ENCODE data around the gene CNNM4.

CNNM4 gene

DNA sequence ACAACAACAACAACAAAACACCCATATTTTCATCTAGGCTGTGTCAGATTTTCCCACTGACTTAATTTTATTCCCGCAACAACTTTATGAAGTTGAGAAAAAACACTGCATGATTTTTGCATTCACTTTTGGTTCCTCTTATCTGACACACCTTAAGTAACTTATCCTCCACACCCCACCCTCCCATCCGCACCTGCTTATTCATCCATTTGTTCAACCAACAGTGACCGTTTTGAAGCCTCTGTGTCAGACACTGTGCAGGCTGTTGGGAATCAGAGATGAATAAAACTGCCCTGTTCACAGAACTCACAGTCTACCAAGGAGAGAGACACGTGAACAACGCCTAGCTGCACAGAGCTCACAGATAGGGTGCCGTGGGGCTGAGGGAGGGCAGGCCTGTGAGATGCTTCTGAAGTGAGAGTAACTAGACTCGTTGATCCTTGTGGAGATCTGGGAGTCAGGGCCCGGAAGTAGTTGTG, 7.4 kb downstream of the CNNM4 start:
- no peaks in the 10 kb centered on the region for H4K20me1 ChIP-seq (ENCODE audit: low read depth, low read length)
- H3K27me3 ChIP-seq (ENCODE audit: low read length), result no peaks in the 10 kb centered on the region
- H3K4me2 ChIP-seq (ENCODE audit: low read depth, low read length, poor library complexity, severe bottlenecking), result peak overlapping the region; percentile 16
- H3F3A ChIP-seq (ENCODE audit: insufficient read depth), result no peaks in the 10 kb centered on the region
- no peaks in the 10 kb centered on the region for H3K9me2 ChIP-seq (replicated peaks; ENCODE audit: insufficient read depth, low read length)
- no peak overlapping the region for H3K9ac ChIP-seq (ENCODE audit: low read length)
- no peaks in the 10 kb centered on the region for H3K79me2 ChIP-seq (ENCODE audit: insufficient read depth, low read length)
- no peaks in the 10 kb centered on the region for H3K36me3 ChIP-seq (ENCODE audit: low read length)
- no peak overlapping the region for H3K27ac ChIP-seq (ENCODE audit: low read depth, low read length)
- H2AFZ ChIP-seq (ENCODE audit: low read depth, low read length, severe bottlenecking), result no peak overlapping the region
- H3K4me3 ChIP-seq (ENCODE audit: insufficient read depth, low read length, poor library complexity, severe bottlenecking), result no peak overlapping the region
- no peaks in the 10 kb centered on the region for H3K9me3 ChIP-seq (ENCODE audit: insufficient read depth, low read length)
- TF ChIP-seq EZH2phosphoT487 (conservative IDR thresholded peaks at IDR 0.05; ENCODE audit: low read length), result no peak
- TF ChIP-seq, protein P1, sequence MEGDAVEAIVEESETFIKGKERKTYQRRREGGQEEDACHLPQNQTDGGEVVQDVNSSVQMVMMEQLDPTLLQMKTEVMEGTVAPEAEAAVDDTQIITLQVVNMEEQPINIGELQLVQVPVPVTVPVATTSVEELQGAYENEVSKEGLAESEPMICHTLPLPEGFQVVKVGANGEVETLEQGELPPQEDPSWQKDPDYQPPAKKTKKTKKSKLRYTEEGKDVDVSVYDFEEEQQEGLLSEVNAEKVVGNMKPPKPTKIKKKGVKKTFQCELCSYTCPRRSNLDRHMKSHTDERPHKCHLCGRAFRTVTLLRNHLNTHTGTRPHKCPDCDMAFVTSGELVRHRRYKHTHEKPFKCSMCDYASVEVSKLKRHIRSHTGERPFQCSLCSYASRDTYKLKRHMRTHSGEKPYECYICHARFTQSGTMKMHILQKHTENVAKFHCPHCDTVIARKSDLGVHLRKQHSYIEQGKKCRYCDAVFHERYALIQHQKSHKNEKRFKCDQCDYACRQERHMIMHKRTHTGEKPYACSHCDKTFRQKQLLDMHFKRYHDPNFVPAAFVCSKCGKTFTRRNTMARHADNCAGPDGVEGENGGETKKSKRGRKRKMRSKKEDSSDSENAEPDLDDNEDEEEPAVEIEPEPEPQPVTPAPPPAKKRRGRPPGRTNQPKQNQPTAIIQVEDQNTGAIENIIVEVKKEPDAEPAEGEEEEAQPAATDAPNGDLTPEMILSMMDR (IDR thresholded peaks at IDR 0.05; ENCODE audit: insufficient read depth, low read length, poor library complexity, severe bottlenecking), result no peak

DNA sequence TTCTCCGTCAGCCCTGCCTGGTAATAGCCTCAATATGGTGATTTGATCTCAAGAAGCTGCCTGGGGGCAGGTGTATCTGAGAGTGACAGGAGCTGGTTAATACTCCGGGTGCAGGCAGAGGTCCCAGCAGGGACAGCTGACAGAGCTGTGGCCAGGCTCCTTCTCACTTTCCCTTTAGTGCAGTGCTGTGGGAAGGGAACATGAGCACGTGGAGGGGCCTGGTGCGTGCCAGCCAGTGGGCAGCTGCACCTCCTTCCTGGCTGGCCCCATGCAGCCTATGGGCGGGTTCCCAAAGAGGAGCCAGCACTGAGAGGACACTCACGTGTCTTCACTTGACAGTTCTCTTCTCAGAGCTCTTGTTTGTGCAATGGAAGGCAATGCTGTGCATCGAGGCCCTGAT, 9.1 kb downstream of the CNNM4 start:
- Histone ChIP-seq H3K79me2 (ENCODE audit: insufficient read depth, low read length) (no peaks in the 10 kb centered on the region), H3K4me3 (ENCODE audit: insufficient read depth, low read length, poor library complexity, severe bottlenecking) (no peak overlapping the region), H3K4me2 (ENCODE audit: low read depth, low read length, poor library complexity, severe bottlenecking) (no peak overlapping the region), H3K27ac (ENCODE audit: low read depth, low read length) (no peak overlapping the region), H3K9ac (ENCODE audit: low read length) (no peak overlapping the region), H4K20me1 (ENCODE audit: low read depth, low read length) (no peaks in the 10 kb centered on the region), H2AFZ (ENCODE audit: low read depth, low read length, severe bottlenecking) (no peak overlapping the region), H3K9me3 (ENCODE audit: insufficient read depth, low read length) (no peaks in the 10 kb centered on the region), H3K36me3 (ENCODE audit: low read length) (no peaks in the 10 kb centered on the region), H3K27me3 (ENCODE audit: low read length) (no peaks in the 10 kb centered on the region), H3F3A (ENCODE audit: insufficient read depth) (peaks cover 5% of the 10 kb centered on the region; the same call in 1 of the 2 replicates), H3K9me2 (replicated peaks; ENCODE audit: insufficient read depth, low read length) (no peaks in the 10 kb centered on the region)
- TF ChIP-seq EZH2phosphoT487 (conservative IDR thresholded peaks at IDR 0.05; ENCODE audit: low read length), result no peak
- TF ChIP-seq, protein P1 (IDR thresholded peaks at IDR 0.05; ENCODE audit: insufficient read depth, low read length, poor library complexity, severe bottlenecking), result no peak

DNA sequence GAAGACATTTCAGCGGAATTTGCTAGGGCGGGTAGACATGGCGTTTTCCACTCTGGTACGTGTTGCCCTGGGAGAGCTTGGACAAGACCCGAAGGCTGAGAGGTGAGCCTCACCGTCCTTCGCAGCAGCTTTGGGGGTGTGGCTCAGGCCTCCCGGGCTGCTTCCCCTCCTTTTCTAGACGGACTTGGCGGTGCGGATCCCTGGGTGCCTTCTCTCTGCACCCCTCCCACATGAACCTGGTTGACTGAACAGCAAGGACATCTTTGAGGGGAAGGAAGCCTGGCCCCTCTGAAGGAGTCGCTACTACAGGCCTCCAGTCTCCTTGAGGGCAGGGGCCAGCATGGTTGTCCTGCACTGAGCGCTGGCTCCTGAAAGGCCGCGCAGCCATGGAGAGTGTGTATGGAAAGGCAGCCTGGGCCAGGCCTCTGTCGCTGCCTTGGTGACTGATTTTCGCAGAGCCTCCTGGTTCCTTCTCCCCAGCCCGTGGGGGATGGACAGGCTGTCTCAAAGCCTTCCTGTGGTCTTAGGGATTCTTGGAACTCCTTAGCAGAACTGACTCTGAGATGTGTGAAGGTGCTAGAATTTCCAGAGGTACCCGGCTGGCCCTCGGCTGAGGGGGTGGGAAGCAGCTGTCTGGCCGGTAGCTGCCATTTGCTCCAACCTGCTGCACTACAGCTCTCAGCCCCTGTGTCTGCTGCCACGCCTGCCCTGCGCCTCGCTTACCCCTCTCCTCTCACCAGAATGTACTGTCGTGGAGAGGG, 9.9 kb downstream of the CNNM4 start:
- TF ChIP-seq EZH2phosphoT487 (conservative IDR thresholded peaks at IDR 0.05; ENCODE audit: low read length), result no peak
- TF ChIP-seq, protein P1 (IDR thresholded peaks at IDR 0.05; ENCODE audit: insufficient read depth, low read length, poor library complexity, severe bottlenecking), result no peak
- H2AFZ ChIP-seq (ENCODE audit: low read depth, low read length, severe bottlenecking), result no peak overlapping the region

More for the DNA sequence above, 9.9 kb downstream of the CNNM4 start:
- Histone ChIP-seq H4K20me1 (ENCODE audit: low read depth, low read length) (no peaks in the 10 kb centered on the region), H3K27ac (ENCODE audit: low read depth, low read length) (no peak overlapping the region), H3K4me2 (ENCODE audit: low read depth, low read length, poor library complexity, severe bottlenecking) (no peak overlapping the region), H3K27me3 (ENCODE audit: low read length) (no peaks in the 10 kb centered on the region), H3K4me3 (ENCODE audit: insufficient read depth, low read length, poor library complexity, severe bottlenecking) (no peak overlapping the region), H3K79me2 (ENCODE audit: insufficient read depth, low read length) (no peaks in the 10 kb centered on the region), H3F3A (ENCODE audit: insufficient read depth) (peaks cover 5% of the 10 kb centered on the region; the same call in 1 of the 2 replicates), H3K36me3 (ENCODE audit: low read length) (no peaks in the 10 kb centered on the region), H3K9me3 (ENCODE audit: insufficient read depth, low read length) (no peaks in the 10 kb centered on the region), H3K9ac (ENCODE audit: low read length) (no peak overlapping the region), H3K9me2 (replicated peaks; ENCODE audit: insufficient read depth, low read length) (no peaks in the 10 kb centered on the region)

Data from SU-DHL-6 (cell line).